GM03348 (cell line): ENCODE data around the gene CACNB2.

Experiments
- DNase-seq: peaks from one replicate; pipeline ENCODE4 v3.0.0; 2012; ENCODE audit warnings: low spot score

Gene CACNB2

DNA sequence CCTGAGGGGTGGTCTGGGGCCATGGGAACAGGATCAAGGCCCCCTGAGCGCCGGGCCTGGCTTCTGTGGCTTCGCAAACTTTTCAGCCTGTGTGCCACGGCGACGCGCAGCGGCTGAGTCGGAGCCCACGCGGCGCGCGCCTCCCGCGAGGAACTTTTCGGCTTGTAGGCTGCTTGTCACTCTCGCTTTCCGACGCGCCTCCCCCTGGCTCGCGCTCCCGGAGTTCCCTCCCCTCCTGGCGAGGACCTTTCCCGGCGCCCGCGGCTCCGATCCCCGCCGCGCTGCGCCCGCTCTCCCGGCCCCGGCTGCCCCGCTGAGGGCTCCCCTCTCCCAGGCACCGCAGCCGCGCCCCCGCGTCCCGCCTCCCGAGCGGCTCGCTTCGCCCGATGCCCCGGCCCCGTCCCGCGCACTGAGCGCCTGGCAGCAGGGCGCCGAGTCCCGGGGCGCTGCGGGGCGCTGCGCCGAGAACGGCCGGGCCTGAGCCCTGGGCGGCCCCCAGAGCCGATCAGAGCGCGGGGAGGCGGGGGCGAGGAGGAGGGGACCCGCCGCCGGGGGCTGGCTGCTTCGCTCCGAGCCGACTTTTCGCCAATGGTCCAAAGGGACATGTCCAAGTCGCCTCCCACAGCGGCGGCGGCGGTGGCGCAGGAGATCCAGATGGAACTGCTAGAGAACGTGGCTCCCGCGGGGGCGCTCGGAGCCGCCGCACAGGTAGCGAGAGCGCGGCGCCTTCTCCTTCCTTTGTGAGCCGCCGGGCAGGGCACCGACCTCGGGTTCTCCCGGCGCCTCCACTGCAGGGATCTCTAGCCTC is at the start of gene CACNB2:
Gene CACNB2, plus strand, starts transcription at position 276 of the 808 bp plus-strand sequence.
- DNase-seq = peak; percentile 86

- DNase-seq = no peak
Measured at GRCh38 chr10:18094332-18094731, 45.9 kb upstream of the CACNB2 start.

- no peak for DNase-seq
Measured at GRCh38 chr10:18094793-18095192, 45.4 kb upstream of the CACNB2 start.

DNA sequence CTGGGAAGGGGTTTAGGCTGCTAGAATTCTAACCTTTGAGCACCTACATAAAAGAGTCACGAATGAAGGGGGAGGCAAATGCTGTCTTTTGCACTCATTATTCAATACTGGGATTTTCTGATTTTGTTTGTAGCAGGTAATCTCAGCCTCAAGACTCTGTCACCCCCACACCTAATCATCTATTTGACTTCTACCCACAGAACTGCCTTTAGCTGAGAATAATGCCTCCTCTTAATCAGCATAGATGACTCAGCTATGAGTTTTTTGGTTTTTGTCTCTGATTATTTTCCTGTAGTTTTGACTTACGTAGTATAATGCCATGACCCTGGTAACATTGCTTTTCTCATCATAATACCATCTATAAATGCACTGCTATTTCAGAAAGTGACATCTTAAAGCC is 42.7 kb upstream of the CACNB2 start:
- DNase-seq = peak; percentile 35

GRCh38 chr10:18098201-18098600 is 42.0 kb upstream of the CACNB2 start:
- no peak for DNase-seq

- DNase-seq = no peak
Measured at GRCh38 chr10:18099415-18099814, 40.8 kb upstream of the CACNB2 start.

GRCh38 chr10:18100669-18101068 is 39.6 kb upstream of the CACNB2 start:
- peak; percentile 11 for DNase-seq

- DNase-seq = no peak
Measured at GRCh38 chr10:18102404-18102803, 37.8 kb upstream of the CACNB2 start.

GRCh38 chr10:18104223-18104872 is 35.9 kb upstream of the CACNB2 start:
- peak; percentile 49 for DNase-seq

- DNase-seq = no peak
Measured at GRCh38 chr10:18109341-18109870, 30.8 kb upstream of the CACNB2 start.

DNA sequence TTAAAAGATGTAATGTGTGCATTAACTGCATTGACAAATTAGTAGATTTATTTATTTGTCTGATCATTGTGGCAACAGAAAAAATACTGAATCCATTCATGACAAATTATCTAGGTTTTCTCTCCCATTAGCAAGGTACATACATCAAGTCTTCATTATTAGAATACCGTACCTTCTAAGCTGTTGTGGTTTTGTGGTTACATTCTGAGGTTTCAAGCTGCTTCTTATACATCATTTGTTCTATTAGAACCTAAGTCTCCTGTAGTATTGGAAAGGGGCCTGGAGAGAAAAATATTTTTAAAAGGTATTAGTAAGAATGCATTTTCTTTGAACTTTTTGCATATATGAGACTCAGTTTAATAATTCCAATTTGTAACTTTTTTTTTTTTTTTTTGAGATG is 26.3 kb upstream of the CACNB2 start:
- DNase-seq = no peak

DNA sequence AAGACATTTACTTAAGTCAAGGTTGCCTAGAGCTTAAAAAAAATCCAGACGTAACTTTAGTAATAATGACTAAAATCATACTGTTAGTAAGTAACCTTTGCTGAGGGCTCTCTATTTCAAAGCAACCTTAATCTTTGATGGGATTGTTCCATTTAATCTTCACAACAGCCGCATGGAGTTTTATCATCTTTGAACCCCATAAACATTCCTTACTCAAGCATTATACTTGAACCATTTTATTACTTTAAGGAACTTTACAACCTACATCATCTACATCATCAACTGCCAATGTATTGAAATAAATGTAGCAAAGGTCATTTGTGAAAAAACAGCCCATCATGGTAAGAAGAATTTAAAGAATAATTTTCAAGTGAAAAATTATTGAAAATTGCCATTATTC is 22.9 kb upstream of the CACNB2 start:
- DNase-seq = no peak

- DNase-seq = no peak
Measured at GRCh38 chr10:18122753-18123152, 17.5 kb upstream of the CACNB2 start.

DNA sequence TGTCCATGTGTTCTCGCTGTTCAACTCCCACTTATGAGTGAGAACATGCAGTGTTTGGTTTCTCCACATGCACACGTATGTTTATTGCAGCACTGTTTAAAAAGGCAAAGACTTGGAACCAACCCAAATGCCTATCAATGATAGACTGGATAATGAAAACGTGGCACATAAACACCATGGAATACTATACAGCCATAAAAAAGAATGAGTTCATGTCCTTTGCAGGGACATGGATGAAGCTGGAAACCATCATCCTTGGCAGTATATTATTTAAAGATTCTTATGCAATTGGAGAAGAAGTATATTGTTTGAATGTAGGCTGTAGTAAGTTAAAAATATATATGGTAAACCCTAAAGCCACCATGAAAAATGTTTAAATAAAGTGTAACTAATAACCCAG is 7.2 kb upstream of the CACNB2 start:
- DNase-seq = no peak

GRCh38 chr10:18134509-18134908 is 5.7 kb upstream of the CACNB2 start:
- DNase-seq = no peak

DNA sequence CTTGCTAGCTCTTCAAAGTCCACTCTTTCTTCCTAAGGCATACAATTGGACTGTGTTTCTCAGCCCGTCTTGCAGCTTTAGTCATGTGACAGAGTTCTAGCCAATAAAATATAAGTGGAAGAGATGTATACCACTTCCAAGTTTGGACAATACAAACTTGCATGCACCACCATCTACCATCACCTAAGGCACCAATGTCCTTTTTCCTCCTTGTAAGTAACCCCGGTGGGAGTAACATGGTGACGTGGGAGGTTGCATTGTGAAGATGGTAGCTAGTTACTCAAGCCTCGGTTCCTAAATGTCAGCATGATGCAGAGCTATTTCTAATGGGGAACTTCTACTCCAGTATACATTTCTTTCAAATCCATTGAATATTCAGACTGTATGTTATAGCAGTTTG is 5.3 kb upstream of the CACNB2 start:
- DNase-seq = no peak

DNA sequence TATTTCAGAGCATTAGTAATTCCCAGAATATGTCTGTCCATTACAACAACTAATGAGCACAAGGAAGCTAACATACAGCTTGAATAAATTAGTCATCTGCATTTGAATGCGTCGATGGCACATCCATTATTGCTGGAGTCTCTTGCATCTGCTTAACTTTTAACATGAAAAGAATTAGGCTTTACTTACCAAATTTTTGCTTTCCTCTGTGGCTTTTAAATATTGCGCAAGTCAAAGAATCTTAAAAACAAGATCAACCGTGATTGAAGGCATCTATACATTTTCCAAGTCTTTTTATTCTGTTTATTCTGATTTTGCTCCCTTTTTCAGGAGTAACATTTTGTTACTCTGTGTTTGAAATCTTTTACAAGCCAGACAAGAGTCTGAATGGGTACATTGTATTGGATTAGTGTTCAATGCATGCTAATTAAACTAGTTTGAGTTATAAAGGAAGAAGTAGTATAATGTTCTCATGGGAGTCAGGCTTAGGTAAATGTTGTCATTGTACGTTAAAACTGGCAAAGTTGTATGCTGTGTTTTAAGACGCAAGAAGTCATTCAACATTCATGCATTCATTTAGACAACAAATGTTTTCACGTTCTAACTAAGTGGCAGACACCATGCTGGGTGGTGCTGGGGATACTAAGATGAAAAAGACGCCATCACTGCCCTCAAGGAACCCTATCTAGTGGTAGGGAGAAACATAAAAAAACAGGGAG is 4.0 kb upstream of the CACNB2 start:
- DNase-seq = peak; percentile 14

GRCh38 chr10:18137111-18137510 is 3.1 kb upstream of the CACNB2 start:
- DNase-seq = no peak

GRCh38 chr10:18140957-18141845 is 977 bp downstream of the CACNB2 start:
- peak; percentile 38 for DNase-seq

- no peak for DNase-seq
Measured at GRCh38 chr10:18142151-18142550, 1.9 kb downstream of the CACNB2 start.

DNA sequence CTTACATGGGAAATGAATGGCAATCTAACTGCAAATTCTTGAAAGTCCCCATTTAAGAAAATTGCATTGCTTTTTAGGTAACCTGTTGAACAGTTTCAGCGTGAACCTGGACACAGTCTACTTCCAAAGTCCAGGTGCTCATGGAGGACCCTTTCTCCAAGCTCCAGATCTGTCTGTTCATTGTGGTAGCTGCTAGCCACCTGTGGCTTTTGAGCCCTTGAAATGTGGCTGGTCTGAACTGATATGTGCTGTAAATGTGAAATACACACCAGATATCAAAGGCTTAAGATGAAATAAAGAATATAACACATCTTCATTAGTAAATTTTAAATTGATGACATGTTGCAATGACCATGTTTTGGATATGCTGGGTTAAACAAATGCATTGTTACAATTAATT is 4.2 kb downstream of the CACNB2 start:
- DNase-seq = no peak

DNA sequence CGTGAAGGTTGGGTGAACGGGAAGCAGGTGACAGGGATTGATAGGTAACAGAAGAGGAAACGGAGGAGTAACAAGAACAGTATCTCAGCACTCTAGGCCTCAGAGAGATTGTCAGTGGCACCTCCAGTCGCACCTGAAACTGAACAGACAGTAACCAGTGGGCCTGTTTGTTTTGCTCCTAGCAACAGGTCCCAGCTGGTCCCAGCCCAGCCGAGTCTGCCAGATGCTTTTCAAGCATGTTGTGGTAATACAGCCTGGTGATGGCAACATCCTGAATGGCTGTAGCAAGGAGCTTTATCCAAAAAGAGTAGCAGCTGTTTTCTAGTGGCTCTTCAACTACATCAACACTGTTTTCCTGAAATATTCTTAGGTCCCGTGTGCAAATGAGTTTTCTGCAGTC is 4.7 kb downstream of the CACNB2 start:
- DNase-seq = peak; percentile 27
